Stimulated activated naive B cell treated with anti-CD40 and anti-IgM and Interleukin-4, amounts not matched to agents 10 μg/mL and 1 μg/mL and 100 μg/mL, for 72 hours (primary cell): ENCODE results near the gene XPO6.
A peak's percentile ranks its signal among the peaks of the same experiment; 100 is the strongest.

Experiments
- ATAC-seq, 2 donors: fragments of 150-1000 bp; cut with Tn5 transposase; replicated peaks; 2 replicates each; pipeline ENCODE4 v1.10.0; 2021; ENCODE audit warnings: moderate library complexity in 1 of 2
- DNase-seq: peaks from one replicate; pipeline ENCODE4 v3.0.0; 2021
- H3K27ac Mint-ChIP-seq: one replicate; pipeline ENCODE4 v1.8.0; 2022; ENCODE audit warnings: mild to moderate bottlenecking, mixed read lengths
- H3K27me3 Mint-ChIP-seq, 2 donors: one replicate each; pipeline ENCODE4 v1.8.0; 2022; ENCODE audit warnings: mixed read lengths in 2 of 2
- H3K36me3 Mint-ChIP-seq, 2 donors: one replicate each; pipeline ENCODE4 v1.8.0; 2022; ENCODE audit warnings: mixed read lengths in 2 of 2, mild to moderate bottlenecking in 1 of 2
- H3K4me1 Mint-ChIP-seq, 2 donors: one replicate each; pipeline ENCODE4 v1.8.0; 2022; ENCODE audit warnings: mixed read lengths in 2 of 2, mild to moderate bottlenecking in 1 of 2
- H3K4me3 Mint-ChIP-seq, 2 donors: one replicate each; pipeline ENCODE4 v1.8.0; 2022; ENCODE audit warnings: mild to moderate bottlenecking in 2 of 2, mixed read lengths in 2 of 2, moderate library complexity in 1 of 2
- H3K9me3 Mint-ChIP-seq, 2 donors: one replicate each; pipeline ENCODE4 v1.8.0; 2022; ENCODE audit warnings: mixed read lengths in 2 of 2, mild to moderate bottlenecking in 1 of 2

XPO6 gene

GRCh38 chr16:28183930-28184329 is 27.8 kb downstream of the XPO6 start:
- DNase-seq (no peak), ATAC-seq (no peak)
- peaks cover 4 to 8% of the 10 kb centered on the region in 2 donors for H3K9me3 Mint-ChIP-seq
- H3K27ac Mint-ChIP-seq, result peak overlapping the region; percentile 98
- H3K4me1 Mint-ChIP-seq, result peaks cover 62 to 94% of the 10 kb centered on the region in 2 donors
- H3K36me3 Mint-ChIP-seq, result peaks cover 39 to 49% of the 10 kb centered on the region in 2 donors
- H3K27me3 Mint-ChIP-seq, result no peaks in the 10 kb centered on the region
- no peak overlapping the region for H3K4me3 Mint-ChIP-seq

- Mint-ChIP-seq H3K27me3 (no peaks in the 10 kb centered on the region), H3K4me3 (no peak overlapping the region), H3K36me3 (peaks cover 37 to 47% of the 10 kb centered on the region in 2 donors), H3K27ac (peak overlapping the region; percentile 98), H3K9me3 (peaks cover 4 to 8% of the 10 kb centered on the region in 2 donors), H3K4me1 (peaks cover 57 to 93% of the 10 kb centered on the region in 2 donors)
- ATAC-seq, result no peak
- no peak for DNase-seq
These were observed 28.3 kb downstream of the XPO6 start for GRCh38 chr16:28183484-28183883.

GRCh38 chr16:28182801-28183200 is 29.0 kb downstream of the XPO6 start:
- peak overlapping the region; percentile 98 for H3K27ac Mint-ChIP-seq
- DNase-seq (no peak), ATAC-seq (no peak)
- no peak overlapping the region for H3K4me3 Mint-ChIP-seq
- no peaks in the 10 kb centered on the region for H3K27me3 Mint-ChIP-seq
- H3K36me3 Mint-ChIP-seq, result peaks cover 38 to 51% of the 10 kb centered on the region in 2 donors
- peaks cover 4 to 8% of the 10 kb centered on the region in 2 donors for H3K9me3 Mint-ChIP-seq
- peaks cover 59 to 95% of the 10 kb centered on the region in 2 donors for H3K4me1 Mint-ChIP-seq

- ATAC-seq, result no peak
- no peaks in the 10 kb centered on the region for H3K27me3 Mint-ChIP-seq
These were observed 29.6 kb downstream of the XPO6 start for GRCh38 chr16:28182183-28182582.

GRCh38 chr16:28181515-28181914 is 30.2 kb downstream of the XPO6 start:
- H3K27ac Mint-ChIP-seq, result peak overlapping the region; percentile 98
- H3K4me3 Mint-ChIP-seq, result peak overlapping the region; percentile 64 to 80
- DNase-seq, result no peak
- H3K4me1 Mint-ChIP-seq, result peaks cover 55 to 83% of the 10 kb centered on the region in 2 donors
- H3K9me3 Mint-ChIP-seq, result peaks cover 4 to 8% of the 10 kb centered on the region in 2 donors
- peak in 1 of 2 donors; percentile 6 for ATAC-seq
- H3K27me3 Mint-ChIP-seq, result no peaks in the 10 kb centered on the region
- peaks cover 39 to 54% of the 10 kb centered on the region in 2 donors for H3K36me3 Mint-ChIP-seq

More at GRCh38 chr16:28182183-28182582, 29.6 kb downstream of the XPO6 start:
- H3K4me3 Mint-ChIP-seq, result peak overlapping the region; percentile 64 to 77
- peaks cover 4 to 8% of the 10 kb centered on the region in 2 donors for H3K9me3 Mint-ChIP-seq
- peaks cover 38 to 55% of the 10 kb centered on the region in 2 donors for H3K36me3 Mint-ChIP-seq
- peaks cover 59 to 90% of the 10 kb centered on the region in 2 donors for H3K4me1 Mint-ChIP-seq
- DNase-seq, result no peak
- H3K27ac Mint-ChIP-seq, result peak overlapping the region; percentile 98

GRCh38 chr16:28180655-28181460 is 30.9 kb downstream of the XPO6 start:
- DNase-seq (peak; percentile 59), ATAC-seq (peak; percentile 80 to 84)
- Mint-ChIP-seq H3K4me3 (peak overlapping the region; percentile 64 to 80), H3K27ac (peak overlapping the region; percentile 98), H3K4me1 (peaks cover 52 to 77% of the 10 kb centered on the region in 2 donors), H3K27me3 (no peaks in the 10 kb centered on the region), H3K36me3 (peaks cover 38 to 52% of the 10 kb centered on the region in 2 donors), H3K9me3 (peaks cover 4 to 8% of the 10 kb centered on the region in 2 donors)

GRCh38 chr16:28179354-28179753 is 32.4 kb downstream of the XPO6 start:
- ATAC-seq (peak; percentile 55 to 60), DNase-seq (no peak)
- Mint-ChIP-seq H3K4me1 (peaks cover 52 to 77% of the 10 kb centered on the region in 2 donors), H3K27ac (peak overlapping the region; percentile 98), H3K36me3 (peaks cover 46 to 55% of the 10 kb centered on the region in 2 donors), H3K27me3 (no peaks in the 10 kb centered on the region), H3K4me3 (peak overlapping the region; percentile 50 to 64), H3K9me3 (peaks cover 3% of the 10 kb centered on the region in 2 donors)

- H3K9me3 Mint-ChIP-seq, result no peaks in the 10 kb centered on the region
- DNase-seq (no peak), ATAC-seq (no peak)
- H3K27me3 Mint-ChIP-seq, result no peaks in the 10 kb centered on the region
- H3K27ac Mint-ChIP-seq, result no peak overlapping the region
- peaks cover 48 to 56% of the 10 kb centered on the region in 2 donors for H3K36me3 Mint-ChIP-seq
- H3K4me3 Mint-ChIP-seq, result no peak overlapping the region
- H3K4me1 Mint-ChIP-seq, result peaks cover 29 to 62% of the 10 kb centered on the region in 2 donors
These were observed 36.0 kb downstream of the XPO6 start for GRCh38 chr16:28175715-28176114.

GRCh38 chr16:28172336-28172735 is 39.4 kb downstream of the XPO6 start:
- Mint-ChIP-seq H3K9me3 (no peaks in the 10 kb centered on the region), H3K27me3 (no peaks in the 10 kb centered on the region), H3K36me3 (peaks cover 53 to 57% of the 10 kb centered on the region in 2 donors), H3K4me3 (no peak overlapping the region), H3K4me1 (peaks cover 19 to 56% of the 10 kb centered on the region in 2 donors), H3K27ac (peak overlapping the region; percentile 26)
- no peak for DNase-seq
- ATAC-seq, result no peak

GRCh38 chr16:28171816-28172215 is 39.9 kb downstream of the XPO6 start:
- Mint-ChIP-seq H3K4me1 (peaks cover 22 to 61% of the 10 kb centered on the region in 2 donors), H3K9me3 (no peaks in the 10 kb centered on the region), H3K27ac (no peak overlapping the region), H3K36me3 (peaks cover 54 to 59% of the 10 kb centered on the region in 2 donors), H3K27me3 (no peaks in the 10 kb centered on the region), H3K4me3 (no peak overlapping the region)
- DNase-seq (no peak), ATAC-seq (no peak)

- Mint-ChIP-seq H3K27me3 (no peaks in the 10 kb centered on the region), H3K27ac (peak overlapping the region; percentile 68), H3K9me3 (no peaks in the 10 kb centered on the region), H3K4me1 (peaks cover 23 to 68% of the 10 kb centered on the region in 2 donors), H3K4me3 (no peak overlapping the region), H3K36me3 (peaks cover 45 to 52% of the 10 kb centered on the region in 2 donors)
- no peak for DNase-seq
- ATAC-seq, result peak; percentile 54 to 73
These were observed 42.7 kb downstream of the XPO6 start for GRCh38 chr16:28168991-28169554.

- ATAC-seq, result no peak
- H3K9me3 Mint-ChIP-seq, result no peaks in the 10 kb centered on the region
- H3K4me1 Mint-ChIP-seq, result peaks cover 28 to 75% of the 10 kb centered on the region in 2 donors
- H3K4me3 Mint-ChIP-seq, result no peak overlapping the region
- H3K27me3 Mint-ChIP-seq, result no peaks in the 10 kb centered on the region
- no peak for DNase-seq
- peaks cover 47 to 53% of the 10 kb centered on the region in 2 donors for H3K36me3 Mint-ChIP-seq
- H3K27ac Mint-ChIP-seq, result peak overlapping the region; percentile 21
These were observed 44.0 kb downstream of the XPO6 start for GRCh38 chr16:28167730-28168129.

- peaks cover 45 to 49% of the 10 kb centered on the region in 2 donors for H3K36me3 Mint-ChIP-seq
- no peak for DNase-seq
These were observed 44.5 kb downstream of the XPO6 start for GRCh38 chr16:28167221-28167620.

GRCh38 chr16:28166394-28167208 is 45.2 kb downstream of the XPO6 start:
- Mint-ChIP-seq H3K27me3 (no peaks in the 10 kb centered on the region), H3K9me3 (no peaks in the 10 kb centered on the region), H3K36me3 (peaks cover 42 to 49% of the 10 kb centered on the region in 2 donors), H3K4me1 (peaks cover 31 to 75% of the 10 kb centered on the region in 2 donors), H3K4me3 (peak overlapping the region in 1 of 2 donors; percentile 0), H3K27ac (peak overlapping the region; percentile 61)
- ATAC-seq, result peak; percentile 77 to 89
- DNase-seq, result peak; percentile 9

More at GRCh38 chr16:28167221-28167620, 44.5 kb downstream of the XPO6 start:
- Mint-ChIP-seq H3K4me3 (no peak overlapping the region), H3K4me1 (peaks cover 28 to 75% of the 10 kb centered on the region in 2 donors), H3K9me3 (no peaks in the 10 kb centered on the region), H3K27ac (peak overlapping the region; percentile 48), H3K27me3 (no peaks in the 10 kb centered on the region)
- no peak for ATAC-seq
